GM21367 (cell line): ENCODE results near the gene NTRK3.

Experiments
- ATAC-seq: cut with Tn5 transposase; IDR thresholded peaks from one replicate; pipeline ENCODE4 v1.9.1; 2021; ENCODE audit not compliant: unreplicated experiment

Gene NTRK3

DNA sequence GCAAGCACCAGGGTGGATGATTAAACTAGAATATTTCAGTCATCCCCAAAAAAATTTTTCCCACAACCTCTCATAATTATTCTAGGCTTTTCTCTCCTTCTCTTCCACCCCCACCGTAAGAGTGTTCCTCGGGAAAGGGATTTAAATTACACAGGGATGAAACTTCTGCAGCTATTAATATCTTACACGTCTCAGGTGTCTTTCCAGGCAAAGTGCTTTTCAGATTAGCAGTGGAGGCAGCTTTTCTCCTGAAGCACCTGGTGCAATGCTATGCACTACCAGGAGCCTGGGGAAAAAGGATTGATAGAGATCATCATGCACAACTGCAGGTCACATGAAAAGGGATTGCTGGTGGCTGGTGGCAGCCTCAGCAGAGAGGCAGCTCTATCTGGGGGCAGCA lies 250.4 kb downstream of the NTRK3 start:
- ATAC-seq = no peak

DNA sequence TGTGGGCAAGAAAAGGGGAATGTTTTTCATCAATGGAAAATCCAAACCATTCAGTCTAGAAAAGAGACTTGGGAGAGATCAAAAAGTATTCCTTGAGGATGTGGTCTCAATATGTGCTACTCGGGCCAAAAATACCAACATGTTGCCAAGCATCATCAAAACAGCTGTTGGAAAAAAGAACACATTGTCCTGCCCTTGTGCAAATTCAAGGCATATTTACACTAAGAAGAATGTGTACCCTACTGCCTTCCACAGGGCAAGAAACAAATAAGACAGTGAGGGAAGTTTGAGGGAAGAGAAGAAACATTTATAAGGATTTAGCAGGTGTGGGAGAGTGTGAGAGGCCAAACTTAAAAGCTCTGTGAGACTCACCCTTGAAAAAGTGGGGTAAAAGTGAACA lies 252.1 kb downstream of the NTRK3 start:
- ATAC-seq = no peak

DNA sequence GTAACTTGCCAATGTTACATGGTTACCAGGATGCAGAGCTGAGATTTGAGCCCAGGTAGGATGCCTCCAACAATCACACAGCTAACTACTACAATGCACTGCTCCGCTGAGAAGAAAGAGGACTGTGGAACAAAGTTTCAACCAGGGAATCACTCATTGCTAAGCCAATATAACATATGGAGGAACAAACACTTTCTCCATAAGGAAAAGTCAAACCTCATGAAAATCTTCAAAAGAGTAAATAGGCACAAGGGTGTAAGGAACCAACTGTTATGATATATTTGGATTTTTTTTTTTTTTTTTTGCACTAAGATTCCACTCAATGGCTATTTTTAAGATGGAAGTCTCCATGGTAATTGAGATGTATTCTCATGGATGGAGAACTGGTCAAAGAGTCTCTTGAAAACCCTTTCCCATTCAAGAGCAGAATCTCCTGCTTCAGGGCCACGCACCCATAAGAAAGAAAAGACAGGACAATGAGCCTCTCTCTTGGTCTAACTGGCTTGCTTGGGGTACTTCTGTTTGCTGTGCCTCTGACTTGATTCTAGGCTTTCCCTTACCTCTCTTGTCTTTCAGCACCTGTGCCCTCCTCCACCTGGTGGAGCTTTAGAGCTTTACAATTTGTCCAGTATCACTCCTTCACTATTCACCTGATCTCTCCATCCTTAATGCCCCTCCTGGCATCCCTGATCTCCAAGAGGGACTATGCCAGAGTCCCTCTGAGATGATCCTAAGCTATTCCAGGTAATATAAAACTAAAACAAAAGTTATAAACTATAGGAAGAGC lies 252.8 kb downstream of the NTRK3 start:
- no peak for ATAC-seq

DNA sequence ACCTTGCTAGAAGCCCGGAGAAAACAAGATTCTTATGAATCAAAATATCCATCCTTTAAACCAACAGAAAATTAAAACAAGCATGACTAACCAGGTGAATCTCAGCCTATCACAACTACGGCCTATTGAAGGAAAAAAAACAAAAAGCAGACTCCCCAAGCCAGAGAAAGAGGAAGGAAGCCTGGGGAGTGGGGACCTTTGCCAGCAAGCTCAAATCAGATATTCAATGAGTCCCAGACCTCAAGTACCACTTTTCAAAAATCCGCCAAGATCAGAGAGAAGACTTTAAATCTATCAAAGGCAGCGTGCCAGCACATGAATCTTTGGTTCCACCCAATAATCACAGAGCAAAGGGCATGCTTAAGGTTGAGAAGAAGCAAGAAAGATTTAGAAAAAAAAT lies 253.8 kb downstream of the NTRK3 start:
- no peak for ATAC-seq

DNA sequence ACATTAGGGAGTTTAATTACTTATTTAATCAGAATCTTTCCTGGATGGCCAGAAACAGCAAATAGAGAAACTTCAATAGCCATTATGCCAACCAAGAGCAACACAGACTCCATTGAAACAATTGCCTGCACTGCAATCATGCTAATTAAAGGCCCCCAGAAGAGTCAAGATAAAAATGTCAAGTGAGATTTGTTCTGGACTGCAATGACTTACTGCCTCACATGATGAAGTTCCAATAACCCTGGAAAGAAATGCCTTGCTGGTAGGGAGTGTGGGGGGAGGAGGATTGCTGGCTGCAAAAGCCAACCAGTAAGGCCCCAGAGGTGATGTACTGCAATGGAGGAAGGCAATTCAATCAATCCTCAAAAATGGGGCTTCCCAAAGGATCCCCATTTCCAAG lies 257.9 kb downstream of the NTRK3 start:
- ATAC-seq = no peak

DNA sequence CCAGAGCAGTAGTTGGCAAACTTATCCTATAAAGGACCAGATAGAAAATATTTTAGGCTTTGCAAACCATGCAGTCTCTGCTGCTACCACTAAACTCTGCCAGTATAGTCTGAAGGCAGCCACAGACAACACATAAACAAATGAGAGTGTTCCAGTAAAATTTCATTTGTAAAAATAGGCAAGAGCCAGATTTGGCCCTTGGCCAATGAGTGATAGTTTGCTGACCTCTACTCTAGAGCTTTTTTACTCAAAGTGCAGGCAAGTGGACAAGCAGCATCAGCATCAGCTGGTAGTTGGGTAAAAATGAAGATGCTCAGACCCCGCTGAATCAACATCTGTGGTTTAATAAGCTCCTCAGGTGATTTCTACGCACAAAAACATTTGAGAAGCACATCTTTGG lies 269.8 kb downstream of the NTRK3 start:
- no peak for ATAC-seq

DNA sequence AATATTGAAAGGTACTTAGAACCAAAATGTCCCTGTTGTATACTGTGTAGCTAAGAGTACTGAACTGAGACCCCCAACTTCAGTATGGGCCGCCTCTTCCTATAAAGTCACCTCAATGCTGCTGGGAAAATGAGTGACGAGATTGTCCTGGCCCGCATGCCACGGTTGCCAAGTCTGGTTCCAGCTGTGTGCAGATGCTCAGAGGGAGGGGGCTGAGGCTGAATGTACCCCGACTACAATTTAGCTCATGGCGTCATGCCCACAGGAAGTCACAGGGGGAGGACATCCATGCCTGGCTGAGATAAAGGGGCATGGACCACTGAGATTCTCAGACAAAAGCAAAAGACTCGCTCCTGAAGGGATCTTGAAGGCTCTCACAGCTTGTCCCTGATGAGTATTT lies 271.1 kb downstream of the NTRK3 start:
- ATAC-seq = no peak

DNA sequence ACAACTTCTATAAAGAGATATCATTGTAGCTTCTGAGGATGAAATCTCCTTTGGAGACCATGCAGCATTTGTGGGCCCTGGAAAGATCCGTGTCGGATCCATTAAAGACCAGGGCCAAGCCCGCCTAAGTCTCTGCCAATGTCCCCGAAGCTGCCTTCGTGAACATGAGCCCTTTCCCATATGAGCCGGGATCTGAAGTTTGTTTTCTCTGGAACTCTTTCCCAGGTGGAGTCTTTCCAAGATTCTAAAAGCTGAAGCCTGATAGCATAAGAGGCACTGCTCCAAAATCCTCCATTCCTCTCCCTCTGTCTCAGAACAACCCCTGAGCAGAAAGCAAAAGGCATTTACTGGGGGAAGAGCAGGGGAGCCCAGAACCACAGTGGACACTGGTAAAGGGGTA lies 274.6 kb downstream of the NTRK3 start:
- no peak for ATAC-seq

DNA sequence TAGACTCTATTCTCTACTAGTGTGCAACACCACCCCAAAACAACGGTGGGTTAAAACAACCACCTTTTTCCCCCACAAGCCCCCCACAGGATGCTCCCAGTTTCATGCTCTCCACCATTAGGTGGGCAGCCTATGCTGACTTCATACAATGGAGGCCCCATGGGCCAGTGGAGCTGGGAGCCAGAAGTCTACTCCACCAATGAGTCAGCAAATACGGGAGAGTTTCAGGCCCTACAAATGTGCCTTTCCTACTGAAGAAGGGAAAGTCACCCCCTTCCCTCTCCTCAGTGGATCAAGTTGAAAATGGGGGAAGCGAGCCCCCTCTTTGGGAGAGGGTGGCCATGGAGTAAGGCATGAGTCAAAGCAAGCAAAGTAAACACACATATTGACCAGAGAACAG lies 278.6 kb downstream of the NTRK3 start:
- no peak for ATAC-seq

DNA sequence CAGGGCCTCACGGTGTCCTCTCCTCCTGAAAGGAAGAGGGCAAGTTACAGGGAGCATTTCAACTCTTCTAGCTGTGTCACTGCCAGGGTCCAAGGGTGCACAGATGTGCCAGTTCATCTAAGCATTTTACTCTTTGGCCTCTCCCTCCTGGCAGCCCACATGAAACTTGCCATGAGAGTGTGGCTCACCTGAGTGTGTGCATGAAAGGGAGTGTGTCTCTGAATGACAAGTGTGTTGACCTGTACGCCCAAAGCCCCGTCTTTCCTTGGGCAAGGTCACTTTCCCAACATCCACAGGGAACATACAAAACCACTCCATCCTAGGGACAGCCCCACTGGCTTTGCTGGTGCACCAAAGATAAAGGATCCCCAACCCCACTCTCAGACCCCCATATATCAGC lies 280.0 kb downstream of the NTRK3 start:
- no peak for ATAC-seq

DNA sequence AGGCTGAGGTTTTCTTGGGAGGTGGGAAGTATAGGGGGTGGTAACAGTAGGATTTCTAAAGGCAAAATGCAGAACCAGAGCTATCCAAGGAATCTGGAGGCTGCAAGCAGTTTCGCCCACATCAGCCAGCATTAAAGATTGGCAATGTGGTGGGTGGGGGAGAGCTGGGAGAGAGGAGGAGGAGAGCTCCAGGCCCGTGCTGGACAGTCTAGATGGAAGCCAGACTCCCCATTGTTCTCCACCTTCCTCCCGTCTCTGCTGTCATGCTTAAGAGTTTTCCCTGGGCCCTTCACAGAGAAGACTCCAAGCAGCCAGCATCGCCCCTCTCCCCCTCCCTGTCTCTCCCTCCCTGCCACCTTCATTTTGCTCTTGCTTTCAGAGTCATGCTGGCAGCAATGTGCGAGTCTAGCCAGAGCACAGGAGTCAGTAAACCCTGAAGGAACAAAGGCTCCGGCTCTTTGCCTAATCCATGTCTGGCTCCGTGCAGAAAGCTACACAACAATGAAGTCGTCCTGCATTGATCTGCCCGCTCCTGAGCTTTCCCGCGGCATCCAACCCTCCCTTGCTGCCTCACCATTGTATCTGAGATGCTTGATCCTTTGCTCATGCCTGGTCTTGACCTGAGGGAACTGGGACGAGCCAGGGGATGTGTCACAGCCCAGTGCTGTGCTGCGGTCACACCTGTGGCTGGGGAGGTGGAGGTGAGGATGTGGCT lies 282.9 kb downstream of the NTRK3 start:
- no peak for ATAC-seq

DNA sequence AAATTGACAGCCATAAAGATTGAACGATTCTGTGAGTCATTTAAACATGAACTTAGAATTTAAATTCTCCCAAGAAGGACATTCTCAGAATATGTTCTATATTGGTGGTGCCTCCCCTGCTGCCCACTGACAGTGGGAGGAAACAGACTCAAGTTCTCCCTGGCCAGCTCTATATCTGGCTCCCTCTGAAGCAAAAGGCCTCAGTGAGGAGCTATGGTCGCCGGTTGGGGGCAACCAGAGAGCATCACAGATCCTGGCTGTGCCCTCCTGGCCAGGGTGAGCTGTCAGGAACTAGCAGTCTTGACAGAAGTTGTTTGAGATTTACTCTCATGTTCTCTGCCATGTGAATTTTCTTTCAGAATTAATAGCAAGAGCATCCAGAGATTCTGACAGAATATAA lies 285.5 kb downstream of the NTRK3 start:
- ATAC-seq = no peak

DNA sequence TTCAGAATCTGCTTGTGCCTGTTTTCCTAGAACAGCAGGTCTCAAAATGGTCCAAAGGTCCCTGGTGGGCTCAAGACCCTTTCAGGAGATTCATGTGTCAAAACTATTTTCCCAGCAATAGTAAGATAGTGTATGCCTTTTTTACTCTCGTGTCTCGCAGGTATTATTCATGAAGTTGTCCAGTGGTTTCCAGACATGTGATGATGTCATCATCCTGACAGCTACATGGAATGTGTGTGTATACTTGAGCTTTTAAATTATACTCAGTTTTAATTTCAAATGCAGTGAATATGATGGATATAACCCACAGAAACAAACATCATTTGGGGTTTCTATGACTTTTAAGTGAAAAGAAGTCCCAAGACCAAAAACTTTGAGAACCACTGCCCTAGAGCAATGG lies 288.6 kb downstream of the NTRK3 start:
- ATAC-seq = no peak

DNA sequence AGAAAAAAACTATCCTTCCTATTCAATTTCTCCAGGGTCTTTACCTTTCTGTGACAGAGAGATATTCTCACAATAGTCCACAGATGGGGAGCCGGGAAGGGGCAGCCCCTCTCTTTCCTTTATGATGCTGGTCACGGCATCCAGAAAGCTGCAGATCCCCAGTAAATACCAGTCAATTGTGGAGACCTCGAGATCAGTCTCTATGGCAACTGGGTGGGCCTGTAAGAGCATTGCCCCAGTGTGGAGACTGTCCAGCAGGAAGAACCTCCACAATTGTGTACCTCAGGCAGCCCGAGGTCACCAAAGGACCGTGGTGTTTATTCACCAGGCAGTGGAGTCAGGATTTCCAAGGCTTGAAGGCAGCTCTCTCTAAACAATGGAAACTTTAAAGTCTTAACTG lies 291.2 kb downstream of the NTRK3 start:
- no peak for ATAC-seq

DNA sequence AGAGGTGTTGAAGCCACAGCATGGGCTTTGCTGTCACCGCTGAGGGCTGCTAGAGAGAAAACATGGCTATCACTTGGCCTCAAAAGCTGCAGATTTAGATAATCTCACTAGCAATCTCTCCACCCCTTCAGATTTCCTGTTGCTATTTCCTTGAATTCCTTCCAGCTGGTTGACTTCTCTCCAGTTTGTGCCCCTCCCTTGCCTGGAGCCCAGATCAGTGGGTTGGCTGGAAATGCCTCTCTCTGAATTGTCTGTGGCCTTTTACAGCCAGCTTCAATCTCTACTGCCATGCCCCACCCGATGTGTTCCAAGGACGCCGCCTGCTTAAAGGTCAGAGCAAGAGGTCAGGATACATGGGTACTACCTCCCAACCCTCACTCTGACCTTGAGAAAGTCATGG lies 294.1 kb downstream of the NTRK3 start:
- no peak for ATAC-seq

DNA sequence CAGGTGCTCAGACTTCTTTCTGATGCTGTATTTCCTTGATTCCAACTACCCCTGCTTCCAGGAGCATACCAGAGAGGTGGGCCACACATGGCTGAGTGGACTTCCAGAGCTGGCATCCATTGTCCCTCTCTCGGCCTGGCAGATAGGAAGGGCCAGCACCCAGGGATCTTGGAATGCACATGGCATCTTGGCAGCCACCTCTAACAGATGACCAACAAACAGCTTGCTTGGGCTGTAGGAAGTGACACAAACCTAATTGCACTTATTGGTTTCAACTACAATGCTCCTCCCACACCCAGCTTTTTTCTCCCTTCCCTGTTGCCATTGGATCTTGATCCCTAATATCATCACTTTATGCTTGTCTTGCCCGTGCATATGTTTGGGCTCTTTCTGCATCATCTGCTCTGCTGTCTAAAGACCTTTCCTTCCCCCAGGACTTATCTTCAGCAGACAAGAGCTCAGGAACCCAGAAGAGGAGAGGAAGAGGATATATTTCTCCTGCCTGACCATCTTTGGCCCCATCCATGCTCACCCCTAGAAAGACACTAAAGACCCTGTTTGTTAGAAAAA lies 294.6 kb downstream of the NTRK3 start:
- no peak for ATAC-seq

DNA sequence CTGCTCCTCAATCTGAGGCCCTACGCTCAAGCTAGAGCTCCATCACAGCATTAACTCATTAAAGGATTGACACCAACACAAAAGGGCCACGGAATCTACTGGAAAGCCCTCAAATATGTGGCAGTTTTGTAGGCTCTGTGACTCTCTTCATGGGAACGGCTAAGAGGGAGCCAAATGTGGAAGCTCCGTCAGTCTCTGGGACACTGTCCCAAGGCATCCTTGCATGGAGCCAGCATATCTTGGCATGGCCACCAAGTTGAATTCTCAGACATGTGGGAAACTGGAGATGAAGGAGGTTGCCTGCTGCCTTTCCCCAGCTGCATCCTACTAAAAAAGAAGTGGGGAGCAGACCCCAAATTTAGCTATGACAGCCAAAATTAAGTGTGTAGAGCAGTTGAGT lies 296.9 kb downstream of the NTRK3 start:
- ATAC-seq = no peak

DNA sequence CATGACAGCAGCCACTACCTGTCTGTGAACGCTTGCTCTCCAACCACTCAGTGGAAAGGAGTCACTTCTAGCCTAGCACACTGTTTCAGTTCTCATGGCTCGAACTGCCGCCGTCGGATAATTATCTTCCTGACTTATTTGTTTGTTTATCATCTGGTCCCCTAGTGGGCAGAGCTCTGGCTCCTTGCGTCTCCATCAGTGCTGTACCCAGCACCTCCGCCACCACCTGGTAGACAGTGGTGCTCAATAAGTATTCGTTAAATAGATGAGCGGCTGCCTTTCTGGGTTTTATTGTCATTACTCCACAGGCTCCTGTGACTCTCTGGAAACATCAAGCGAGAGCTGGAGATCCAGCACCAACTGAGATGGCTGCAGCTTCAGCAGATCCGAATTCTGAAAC lies 297.5 kb downstream of the NTRK3 start:
- no peak for ATAC-seq

DNA sequence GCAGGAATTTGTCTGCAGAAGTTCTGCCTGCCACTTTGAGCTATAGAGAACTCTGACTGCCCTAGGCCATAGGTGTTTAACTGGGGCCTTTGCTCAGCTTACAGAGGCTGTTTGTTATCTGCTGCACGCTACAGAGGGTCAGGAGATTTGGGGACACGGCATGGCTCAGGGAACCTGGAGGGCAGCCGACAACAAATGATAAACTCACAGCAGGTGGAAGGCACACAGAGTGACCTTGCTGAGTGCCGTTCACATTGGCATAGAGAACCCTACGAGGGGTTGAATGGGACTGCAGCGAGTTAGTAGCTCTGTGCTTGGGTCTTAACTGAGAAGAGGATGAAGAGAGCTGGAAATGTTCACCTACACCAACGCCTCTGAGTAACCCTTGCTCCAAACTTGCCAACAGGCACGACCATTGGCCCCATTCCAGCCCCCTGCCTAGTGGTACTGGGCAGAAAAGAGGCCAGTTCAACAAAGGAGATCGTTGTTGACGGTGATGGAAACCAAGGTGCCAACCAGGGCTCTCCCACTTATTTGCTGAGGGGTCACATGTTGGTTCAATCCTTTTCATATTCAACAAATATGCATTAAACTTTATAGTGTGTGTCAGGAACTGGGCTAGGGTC lies 301.1 kb downstream of the NTRK3 start:
- ATAC-seq = no peak

DNA sequence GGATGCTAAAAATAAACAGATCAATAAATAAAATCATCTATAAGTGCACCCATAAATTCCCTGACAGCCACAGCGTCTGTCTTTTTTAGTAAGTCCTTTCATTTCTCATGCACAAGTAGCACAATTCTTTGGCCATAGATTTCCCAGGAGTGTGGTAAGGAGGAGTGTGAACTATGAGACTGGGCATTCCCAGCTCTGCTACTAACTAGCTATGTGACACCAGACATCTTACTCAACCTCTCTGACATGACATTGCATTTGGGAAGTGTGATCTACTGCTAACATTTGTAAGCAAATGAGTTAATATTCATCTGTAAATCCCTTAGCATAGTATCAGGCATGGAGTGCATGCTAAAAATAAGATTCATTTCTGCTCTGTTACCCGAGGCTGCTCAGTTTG lies 301.7 kb downstream of the NTRK3 start:
- no peak for ATAC-seq

DNA sequence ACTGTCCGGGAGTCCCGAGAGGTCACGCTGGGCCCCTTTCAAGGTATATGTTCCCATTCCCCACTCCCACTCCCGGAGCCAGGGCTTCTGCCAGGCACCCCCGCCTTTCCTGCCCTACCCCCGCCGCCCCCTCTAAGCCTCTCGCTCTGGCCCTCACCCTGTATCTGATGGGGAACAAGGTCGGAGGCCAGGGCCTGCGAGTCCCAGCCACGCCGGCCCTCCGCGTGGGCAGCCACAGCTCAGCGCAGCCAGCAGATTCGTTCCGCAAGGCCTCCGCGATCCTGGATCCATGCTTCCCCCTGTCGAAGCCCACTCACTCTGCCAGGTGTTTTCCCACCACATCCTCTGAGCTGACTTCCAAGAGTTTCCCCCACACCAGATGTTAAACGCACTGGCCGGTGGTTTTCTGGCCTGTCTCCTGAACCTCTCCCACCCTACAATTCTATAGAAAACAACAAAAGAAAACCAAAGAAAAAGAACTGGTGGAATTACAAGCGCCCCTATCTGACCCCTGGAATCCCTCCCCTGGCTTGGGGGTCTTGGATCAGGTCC lies 303.7 kb downstream of the NTRK3 start:
- ATAC-seq = no peak
